SK-N-SH (cell line): ENCODE data around the gene TXLNA. TPM values are rescaled to one million over a fixed set of nuclear protein-coding genes. Genes with fewer than 3 reads are reported as not detected.

ENCODE experiments used
- CTCF ChIA-PET: fragments of 300-600, 350-600 bp; formaldehyde crosslinking; extraction: SDS; loops from one replicate; lab custom pipeline; 2021; lab: Yijun Ruan, JAX
- POLR2A ChIA-PET: fragments of 350-600 bp; sonication (Branson Sonifier 250); formaldehyde crosslinking; extraction: SDS; loops from one replicate; lab custom pipeline; 2020; ENCODE audit warnings: antibody characterized with exemption, inconsistent platforms; lab: Yijun Ruan, JAX
- DNase-seq: peaks from one replicate; pipeline ENCODE4 v3.0.0; 2012
- H2AFZ ChIP-seq: fragments of 200-600 bp; sonication (generic); 2 replicates; pipeline ENCODE4 v1.8.1; 2016; ENCODE audit warnings: antibody characterized with exemption, mild to moderate bottlenecking, low read depth
- H3F3A ChIP-seq: fragments of 200-600 bp; sonication (generic); replicated peaks from 2 replicates; pipeline ENCODE3; 2016; ENCODE audit warnings: antibody characterized with exemption, mild to moderate bottlenecking; ENCODE audit not compliant: insufficient read depth
- H3K27ac ChIP-seq, 2 experiments: fragments of 200-500 bp in 1 of 2; fragments of 200-600 bp in 1 of 2; sonication (Bioruptor generic) in 1 of 2; sonication (generic), shearing (Covaris generic) in 1 of 2; 2 replicates each; pipeline versions ENCODE4 v1.5.1 to v1.6.1; 2014 to 2016; ENCODE audit warnings: low read depth in 2 of 2, inconsistent platforms in 1 of 2, low read length in 1 of 2, mild to moderate bottlenecking in 1 of 2, mixed read lengths in 1 of 2
- H3K27me3 ChIP-seq: fragments of 200-600 bp; sonication (generic), shearing (Covaris generic); 2 replicates; pipeline ENCODE4 v1.6.1; 2016; ENCODE audit warnings: mixed run types; ENCODE audit not compliant: insufficient read depth
- H3K36me3 ChIP-seq, 2 experiments: fragments of 200-500 bp in 1 of 2; fragments of 200-600 bp in 1 of 2; sonication (Bioruptor generic) in 1 of 2; sonication (generic) in 1 of 2; replicated peaks in 1 of 2; 2 replicates each; pipeline versions ENCODE3 to v1.5.1; 2014 to 2016; ENCODE audit warnings: low read length in 1 of 2, mild to moderate bottlenecking in 1 of 2; ENCODE audit not compliant: insufficient read depth in 2 of 2, control insufficient read depth in 1 of 2
- H3K4me1 ChIP-seq, 2 experiments: fragments of 200-500 bp in 1 of 2; fragments of 200-600 bp in 1 of 2; sonication (Bioruptor generic) in 1 of 2; sonication (generic), shearing (Covaris generic) in 1 of 2; 2 replicates each; pipeline versions ENCODE4 v1.5.1 to v1.6.1; 2014 to 2016; ENCODE audit warnings: low read depth in 1 of 2, low read length in 1 of 2, mixed run types in 1 of 2; ENCODE audit not compliant: insufficient read depth in 2 of 2, control insufficient read depth in 1 of 2
- H3K4me2 ChIP-seq: fragments of 200-600 bp; sonication (generic), shearing (Covaris generic); 2 replicates; pipeline ENCODE4 v1.6.1; 2017; ENCODE audit warnings: mixed run types
- H3K4me3 ChIP-seq, 2 experiments: fragments of 200-500 bp in 1 of 2; fragments of 200-600 bp in 1 of 2; sonication (Bioruptor generic) in 1 of 2; sonication (generic), shearing (Covaris generic) in 1 of 2; 2 replicates each; pipeline versions ENCODE4 v1.5.1 to v1.8.1; 2014 to 2016; ENCODE audit warnings: low read depth in 2 of 2, inconsistent platforms in 1 of 2, low read length in 1 of 2, mild to moderate bottlenecking in 1 of 2, mixed read lengths in 1 of 2, moderate library complexity in 1 of 2
- H3K79me2 ChIP-seq: fragments of 200-600 bp; sonication (generic); 2 replicates; pipeline ENCODE4 v1.8.1; 2017; ENCODE audit warnings: mild to moderate bottlenecking; ENCODE audit not compliant: insufficient read depth
- H3K9ac ChIP-seq: fragments of 200-600 bp; sonication (generic); 2 replicates; pipeline ENCODE4 v1.6.1; 2017; ENCODE audit warnings: mixed run types
- H3K9me2 ChIP-seq: fragments of 200-600 bp; sonication (generic); 2 replicates; pipeline ENCODE4 v1.6.1; 2017; ENCODE audit warnings: mixed run types
- H3K9me3 ChIP-seq: fragments of 200-600 bp; sonication (generic); 2 replicates; pipeline ENCODE4 v1.6.1; 2017; ENCODE audit warnings: mixed run types, mild to moderate bottlenecking, moderate library complexity
- H4K20me1 ChIP-seq: fragments of 200-600 bp; sonication (generic); 2 replicates; pipeline ENCODE4 v1.6.1; 2017; ENCODE audit warnings: mild to moderate bottlenecking, mixed run types; ENCODE audit not compliant: insufficient read depth
- CHD2 ChIP-seq: fragments of 150-350 bp; IDR thresholded peaks from 2 replicates; pipeline ENCODE4 v1.6.1; 2018; ENCODE audit warnings: low read length; ENCODE audit not compliant: partially characterized antibody
- FOSL2 ChIP-seq: IDR thresholded peaks from 2 replicates; pipeline ENCODE4 v1.4.0; 2012; ENCODE audit warnings: low read depth, mild to moderate bottlenecking, moderate library complexity, borderline replicate concordance
- FOXJ3 ChIP-seq: sonication (generic); formaldehyde crosslinking; IDR thresholded peaks from 2 replicates; pipeline ENCODE4 v1.5.1; 2020; ENCODE audit warnings: mild to moderate bottlenecking, missing genetic modification reagents
- GABPA ChIP-seq: IDR thresholded peaks from 2 replicates; pipeline ENCODE4 v1.4.0; 2012; ENCODE audit warnings: low read depth, mild to moderate bottlenecking
- GATA2 ChIP-seq: sonication (generic); formaldehyde crosslinking; IDR thresholded peaks from 2 replicates; pipeline ENCODE4 v1.5.0; 2020; ENCODE audit warnings: mild to moderate bottlenecking, missing genetic modification reagents
- JUND ChIP-seq: IDR thresholded peaks from 2 replicates; pipeline ENCODE4 v1.4.0; 2012
- MEF2A ChIP-seq: IDR thresholded peaks from 2 replicates; pipeline ENCODE4 v1.4.0; 2012; ENCODE audit warnings: low read depth, borderline replicate concordance
- MXI1 ChIP-seq: IDR thresholded peaks from 2 replicates; pipeline ENCODE4 v1.6.1; 2012; ENCODE audit warnings: mild to moderate bottlenecking, low read depth, low read length, improper control_type of control experiment
- POLR2AphosphoS5 ChIP-seq: IDR thresholded peaks from 2 replicates; pipeline ENCODE4 v1.6.1; 2012; ENCODE audit warnings: low read depth, low read length
- RAD21 ChIP-seq: IDR thresholded peaks from 2 replicates; pipeline ENCODE4 v1.6.1; 2012; ENCODE audit warnings: mild to moderate bottlenecking, low read length
- RCOR1 ChIP-seq: fragments of 150-350 bp; IDR thresholded peaks from 2 replicates; pipeline ENCODE4 v1.6.1; 2017; ENCODE audit warnings: antibody characterized with exemption, low read length
- SMC3 ChIP-seq: IDR thresholded peaks from 2 replicates; pipeline ENCODE4 v1.6.1; 2012; ENCODE audit warnings: low read depth, low read length, improper control_type of control experiment
- TAF1 ChIP-seq: IDR thresholded peaks from 2 replicates; pipeline ENCODE4 v1.6.1; 2012; ENCODE audit warnings: low read depth, mild to moderate bottlenecking, low read length, moderate library complexity, borderline replicate concordance
- YY1 ChIP-seq: IDR thresholded peaks from 2 replicates; pipeline ENCODE4 v1.4.0; 2012; ENCODE audit warnings: low read depth, mild to moderate bottlenecking
- WGBS: methylation state at CpG from one replicate; pipeline ENCODE4 v1.1.6; 2017; ENCODE audit warnings: low lambda C conversion rate; 5-methylcytosine and 5-hydroxymethylcytosine counted together
- polyA plus RNA-seq, 3 experiments: library from polyadenylated mRNA; depleted of rRNA; stranded (reverse); fragments of >200 nt; gene quantifications; 2 replicates each; pipeline ENCODE4 v1.2.3, GENCODE V29; 2012
- TF ChIP-seq, protein P1 (sequence below): IDR thresholded peaks from 2 replicates; pipeline ENCODE4 v1.4.0; 2012; ENCODE audit warnings: low read depth, borderline replicate concordance
- TF ChIP-seq, protein P2 (sequence below): fragments of 150-350 bp; IDR thresholded peaks from 2 replicates; pipeline ENCODE4 v1.6.1; 2016; ENCODE audit warnings: mild to moderate bottlenecking, low read depth, low read length
- TF ChIP-seq, protein P3 (sequence below): IDR thresholded peaks from 2 replicates; pipeline ENCODE4; 2012
- TF ChIP-seq, protein P4 (sequence below): IDR thresholded peaks from 2 replicates; pipeline ENCODE4 v1.4.0; 2012; ENCODE audit warnings: low read depth
- TF ChIP-seq, protein P5 (sequence below): fragments of 150-350 bp; IDR thresholded peaks from 2 replicates; pipeline ENCODE4 v1.6.1; 2017; ENCODE audit warnings: antibody characterized with exemption, low read length, low read depth, borderline replicate concordance

The TXLNA gene
- polyA plus RNA-seq, 1 of the 3 experiments (the other 2 are of a cell fraction), result 26.4 TPM

DNA sequence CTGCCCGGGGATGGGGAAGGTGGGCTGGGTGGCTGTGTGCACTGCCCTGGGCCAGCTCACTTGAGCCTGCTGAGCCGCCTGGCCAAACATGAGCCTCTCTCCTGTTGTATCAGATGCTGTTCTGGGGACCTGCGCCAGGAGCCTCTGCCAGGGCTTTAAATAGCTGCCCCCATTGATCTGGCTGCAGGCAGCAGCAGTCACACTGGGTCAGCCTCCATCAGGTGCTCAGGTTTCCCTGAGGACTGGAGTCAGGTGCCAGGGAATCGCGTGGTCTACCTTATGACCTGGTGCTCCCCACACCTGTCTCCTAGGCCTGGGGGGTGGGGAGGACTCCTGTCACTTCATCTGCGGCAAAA lies 20.2 kb downstream of the TXLNA start:
- POLR2A ChIA-PET, result interaction anchor here (0.6 to 2.2 kb wide), 6 partner anchors 10 to 471 kb away, joined by 3 to 15 read pairs (median 4); partner anchors contain the start of genes DCDC2B, KPNA6, MARCKSL1 and TXLNA
- peak overlapping the region; percentile 75 for H3K4me2 ChIP-seq
- peak overlapping the region; percentile 70; the same call in 1 of the 2 replicates for H3K9ac ChIP-seq
- peak; percentile 42 for DNase-seq
- TF ChIP-seq GATA2 (CRISPR knock-in tag) (no peak), FOXJ3 (CRISPR knock-in tag) (no peak), RAD21 (no peak), RCOR1 (no peak), FOSL2 (no peak), POLR2AphosphoS5 (no peak), CHD2 (no peak), SMC3 (no peak), MEF2A (no peak), TAF1 (no peak)
- TF ChIP-seq, protein P1, sequence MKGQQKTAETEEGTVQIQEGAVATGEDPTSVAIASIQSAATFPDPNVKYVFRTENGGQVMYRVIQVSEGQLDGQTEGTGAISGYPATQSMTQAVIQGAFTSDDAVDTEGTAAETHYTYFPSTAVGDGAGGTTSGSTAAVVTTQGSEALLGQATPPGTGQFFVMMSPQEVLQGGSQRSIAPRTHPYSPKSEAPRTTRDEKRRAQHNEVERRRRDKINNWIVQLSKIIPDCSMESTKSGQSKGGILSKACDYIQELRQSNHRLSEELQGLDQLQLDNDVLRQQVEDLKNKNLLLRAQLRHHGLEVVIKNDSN, result no peak
- TF ChIP-seq, protein P2, sequence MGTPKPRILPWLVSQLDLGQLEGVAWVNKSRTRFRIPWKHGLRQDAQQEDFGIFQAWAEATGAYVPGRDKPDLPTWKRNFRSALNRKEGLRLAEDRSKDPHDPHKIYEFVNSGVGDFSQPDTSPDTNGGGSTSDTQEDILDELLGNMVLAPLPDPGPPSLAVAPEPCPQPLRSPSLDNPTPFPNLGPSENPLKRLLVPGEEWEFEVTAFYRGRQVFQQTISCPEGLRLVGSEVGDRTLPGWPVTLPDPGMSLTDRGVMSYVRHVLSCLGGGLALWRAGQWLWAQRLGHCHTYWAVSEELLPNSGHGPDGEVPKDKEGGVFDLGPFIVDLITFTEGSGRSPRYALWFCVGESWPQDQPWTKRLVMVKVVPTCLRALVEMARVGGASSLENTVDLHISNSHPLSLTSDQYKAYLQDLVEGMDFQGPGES, result no peak
- H3K4me3 ChIP-seq, result peak overlapping the region; percentile 69 to 75
- H3K36me3 ChIP-seq, result peaks cover 16 to 39% of the 10 kb centered on the region in 2 experiments
- no peaks in the 10 kb centered on the region for H4K20me1 ChIP-seq
- H2AFZ ChIP-seq, result no peak overlapping the region
- CTCF ChIA-PET, result interaction anchor here (1.3 to 2.1 kb wide), 3 partner anchors 13 to 48 kb away, joined by 3 to 13 read pairs (median 6); partner anchors contain the start of gene FAM167B
- H3F3A ChIP-seq, result peaks cover 18% of the 10 kb centered on the region
- H3K4me1 ChIP-seq, result peaks cover 22 to 31% of the 10 kb centered on the region in 2 experiments; a peak in 3 of 4 replicates
- H3K9me2 ChIP-seq, result no peaks in the 10 kb centered on the region
- no peaks in the 10 kb centered on the region for H3K9me3 ChIP-seq
- peak overlapping the region; percentile 77 to 91 for H3K27ac ChIP-seq
- H3K27me3 ChIP-seq, result no peaks in the 10 kb centered on the region
- H3K79me2 ChIP-seq, result no peaks in the 10 kb centered on the region
- 57% methylated on average over 5 of the region's 6 CpGs for WGBS

DNA sequence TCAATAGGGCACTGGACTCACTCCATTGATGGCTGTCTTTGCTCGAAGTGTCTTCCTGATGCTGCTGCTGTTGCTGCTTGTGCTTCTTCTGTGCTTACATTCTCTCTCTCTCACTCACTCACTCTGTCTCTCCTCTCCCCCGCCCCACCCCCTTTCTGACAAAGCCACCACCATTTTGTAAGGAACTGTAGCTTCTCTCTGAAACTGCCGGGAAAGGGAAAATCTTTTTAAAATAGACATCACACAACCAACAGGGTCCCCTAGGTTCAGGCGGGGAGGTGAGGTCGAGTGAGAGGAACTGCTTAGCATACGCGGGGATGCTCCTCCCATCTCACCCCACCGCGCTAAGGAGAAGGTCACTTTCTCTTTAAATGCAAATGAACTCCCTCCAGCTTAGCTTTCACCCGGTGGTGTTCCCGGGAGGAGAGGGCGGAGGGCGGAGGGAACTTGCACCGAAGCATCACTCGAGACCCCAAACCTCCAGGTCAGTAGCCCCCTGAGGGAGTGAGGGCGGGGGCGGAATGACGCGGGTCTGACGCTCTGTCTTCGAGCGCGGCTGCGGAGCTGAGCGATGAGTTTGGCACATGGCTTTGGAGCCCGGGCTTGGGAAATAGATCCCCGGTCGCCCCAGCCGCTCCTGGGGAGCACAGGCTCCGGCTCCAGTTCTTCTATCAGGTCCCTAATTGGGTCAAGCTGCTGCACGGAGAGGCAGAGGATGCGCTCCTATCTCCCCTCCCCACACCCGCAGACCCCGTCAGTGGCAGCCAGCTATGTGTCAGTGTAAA lies 20.9 kb downstream of the TXLNA start, which contains the start of gene CCDC28B:
Gene CCDC28B, plus strand, starts transcription at position 370 of the 785 bp plus-strand sequence. CDS start 1,341 bp downstream, outside the sequence.
- TF ChIP-seq, protein P3, sequence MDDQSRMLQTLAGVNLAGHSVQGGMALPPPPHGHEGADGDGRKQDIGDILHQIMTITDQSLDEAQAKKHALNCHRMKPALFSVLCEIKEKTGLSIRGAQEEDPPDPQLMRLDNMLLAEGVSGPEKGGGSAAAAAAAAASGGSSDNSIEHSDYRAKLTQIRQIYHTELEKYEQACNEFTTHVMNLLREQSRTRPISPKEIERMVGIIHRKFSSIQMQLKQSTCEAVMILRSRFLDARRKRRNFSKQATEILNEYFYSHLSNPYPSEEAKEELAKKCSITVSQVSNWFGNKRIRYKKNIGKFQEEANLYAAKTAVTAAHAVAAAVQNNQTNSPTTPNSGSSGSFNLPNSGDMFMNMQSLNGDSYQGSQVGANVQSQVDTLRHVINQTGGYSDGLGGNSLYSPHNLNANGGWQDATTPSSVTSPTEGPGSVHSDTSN, result peak; percentile 12; the same call in 1 of the 2 replicates
- TF ChIP-seq JUND (no peak; the same call in 1 of the 2 replicates), TAF1 (0 out of 2 replicates have a peak, but pooled peaks have one; percentile 24), GABPA (peak; percentile 13; the same call in 1 of the 2 replicates), POLR2AphosphoS5 (peak; percentile 27; the same call in 1 of the 2 replicates), YY1 (peak; percentile 62; the same call in 1 of the 2 replicates), MXI1 (peak; percentile 78; the same call in 1 of the 2 replicates)
- TF ChIP-seq, protein P4, sequence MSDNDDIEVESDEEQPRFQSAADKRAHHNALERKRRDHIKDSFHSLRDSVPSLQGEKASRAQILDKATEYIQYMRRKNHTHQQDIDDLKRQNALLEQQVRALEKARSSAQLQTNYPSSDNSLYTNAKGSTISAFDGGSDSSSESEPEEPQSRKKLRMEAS, result peak; percentile 93
- TF ChIP-seq, protein P5, sequence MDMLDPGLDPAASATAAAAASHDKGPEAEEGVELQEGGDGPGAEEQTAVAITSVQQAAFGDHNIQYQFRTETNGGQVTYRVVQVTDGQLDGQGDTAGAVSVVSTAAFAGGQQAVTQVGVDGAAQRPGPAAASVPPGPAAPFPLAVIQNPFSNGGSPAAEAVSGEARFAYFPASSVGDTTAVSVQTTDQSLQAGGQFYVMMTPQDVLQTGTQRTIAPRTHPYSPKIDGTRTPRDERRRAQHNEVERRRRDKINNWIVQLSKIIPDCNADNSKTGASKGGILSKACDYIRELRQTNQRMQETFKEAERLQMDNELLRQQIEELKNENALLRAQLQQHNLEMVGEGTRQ, result no peak
- ChIA-PET POLR2A (interaction anchor here (0.8 to 2.2 kb wide), 6 partner anchors 9 to 136 kb away, joined by 3 to 15 read pairs (median 5); partner anchors contain the start of genes DCDC2B, KPNA6, MARCKSL1 and TXLNA), CTCF (interaction anchor here (1.3 to 2.1 kb wide), 4 partner anchors 14 to 200 kb away, joined by 3 to 13 read pairs (median 5); partner anchors contain the start of gene FAM167B)
- Histone ChIP-seq H3K27me3 (no peaks in the 10 kb centered on the region), H3K4me3 (peak within 1 kb of the TSS; percentile 69 to 75), H3K79me2 (no peaks in the 10 kb centered on the region), H2AFZ (peak within 1 kb of the TSS; percentile 63), H3K9ac (peak within 1 kb of the TSS; percentile 70), H3K9me3 (no peaks in the 10 kb centered on the region), H3F3A (peaks cover 18% of the 10 kb centered on the region), H3K27ac (peak within 1 kb of the TSS; percentile 77 to 91), H4K20me1 (no peaks in the 10 kb centered on the region), H3K36me3 (peaks cover 11 to 32% of the 10 kb centered on the region in 2 experiments), H3K4me1 (peaks cover 22 to 36% of the 10 kb centered on the region in 2 experiments; a peak in 3 of 4 replicates), H3K9me2 (no peaks in the 10 kb centered on the region), H3K4me2 (peak within 1 kb of the TSS; percentile 75)
- DNase-seq, result peak; percentile 86
- WGBS, result 0% methylated on average over 13 of the region's 34 CpGs
